ENCODE measurements around the gene DLGAP1.

DNA sequence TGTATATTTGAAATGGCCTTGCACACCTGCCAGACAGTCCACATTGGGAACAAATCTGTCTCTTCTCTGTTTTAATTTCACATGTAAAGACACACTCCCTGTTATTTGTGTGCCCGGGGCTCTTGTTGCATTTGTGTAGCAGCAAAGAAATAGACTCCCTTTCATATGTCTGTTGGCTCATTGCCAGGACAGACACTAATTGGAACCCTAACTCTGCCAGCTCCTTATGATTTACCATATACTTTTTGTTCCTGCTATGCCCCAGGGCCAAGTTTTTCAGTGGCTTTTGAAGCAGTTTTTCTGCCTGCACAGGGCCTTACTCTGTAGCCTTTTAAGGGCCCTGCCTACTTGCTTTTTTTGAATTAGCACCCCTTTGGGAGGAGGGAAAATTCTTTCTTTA is 396.9 kb downstream of the DLGAP1 start:
- TF ChIP-seq, protein P1, sequence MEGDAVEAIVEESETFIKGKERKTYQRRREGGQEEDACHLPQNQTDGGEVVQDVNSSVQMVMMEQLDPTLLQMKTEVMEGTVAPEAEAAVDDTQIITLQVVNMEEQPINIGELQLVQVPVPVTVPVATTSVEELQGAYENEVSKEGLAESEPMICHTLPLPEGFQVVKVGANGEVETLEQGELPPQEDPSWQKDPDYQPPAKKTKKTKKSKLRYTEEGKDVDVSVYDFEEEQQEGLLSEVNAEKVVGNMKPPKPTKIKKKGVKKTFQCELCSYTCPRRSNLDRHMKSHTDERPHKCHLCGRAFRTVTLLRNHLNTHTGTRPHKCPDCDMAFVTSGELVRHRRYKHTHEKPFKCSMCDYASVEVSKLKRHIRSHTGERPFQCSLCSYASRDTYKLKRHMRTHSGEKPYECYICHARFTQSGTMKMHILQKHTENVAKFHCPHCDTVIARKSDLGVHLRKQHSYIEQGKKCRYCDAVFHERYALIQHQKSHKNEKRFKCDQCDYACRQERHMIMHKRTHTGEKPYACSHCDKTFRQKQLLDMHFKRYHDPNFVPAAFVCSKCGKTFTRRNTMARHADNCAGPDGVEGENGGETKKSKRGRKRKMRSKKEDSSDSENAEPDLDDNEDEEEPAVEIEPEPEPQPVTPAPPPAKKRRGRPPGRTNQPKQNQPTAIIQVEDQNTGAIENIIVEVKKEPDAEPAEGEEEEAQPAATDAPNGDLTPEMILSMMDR (IDR thresholded peaks at IDR 0.05) = no peak
- TF ChIP-seq EZH2phosphoT487 (IDR thresholded peaks at IDR 0.05) = no peak
